K562 (cell line): ENCODE measurements around the gene ZNF609. TPM values are rescaled to one million over a fixed set of nuclear protein-coding genes. Genes with fewer than 3 reads are reported as not detected.

Experiments used
- EP400 ChIP-seq: fragments of 450-650 bp; IDR thresholded peaks from 2 replicates; pipeline ENCODE4 v1.6.1; 2017; ENCODE audit warnings: antibody characterized with exemption, mild to moderate bottlenecking, moderate library complexity
- FUS ChIP-seq: fragments of 200-400 bp; formaldehyde crosslinking; optimal IDR thresholded peaks from 2 replicates; pipeline ENCODE3; 2017; ENCODE audit warnings: low read depth, low read length
- KLF10 ChIP-seq: fragments of 250-450 bp; sonication (Bioruptor Pico); IDR thresholded peaks from 2 replicates; pipeline ENCODE4 v1.6.1; 2021; ENCODE audit warnings: matching md5 sums
- MAFG ChIP-seq: fragments of 450-650 bp; conservative IDR thresholded peaks from 2 replicates; pipeline ENCODE4 v1.6.1; 2016; ENCODE audit warnings: missing genetic modification characterization, missing compliant biosample characterization
- MCM5 ChIP-seq: fragments of 450-650 bp; IDR thresholded peaks from 2 replicates; pipeline ENCODE4 v1.6.1; 2016; ENCODE audit warnings: low read depth
- NCOA1 ChIP-seq: fragments of 450-650 bp; IDR thresholded peaks from 2 replicates; pipeline ENCODE4 v1.6.1; 2016; ENCODE audit warnings: low read depth
- NCOR1 ChIP-seq: fragments of 450-650 bp; IDR thresholded peaks from 2 replicates; pipeline ENCODE4 v1.6.1; 2016; ENCODE audit warnings: mild to moderate bottlenecking, moderate library complexity
- PHF20 ChIP-seq: fragments of 450-650 bp; IDR thresholded peaks from 2 replicates; pipeline ENCODE4 v1.6.1; 2018; ENCODE audit not compliant: partially characterized antibody
- POLR2AphosphoS2 ChIP-seq: IDR thresholded peaks from 2 replicates; pipeline ENCODE4 v1.6.1; 2012; ENCODE audit warnings: low read length, improper control_type of control experiment
- SMARCA4 ChIP-seq: fragments of 450-650 bp; IDR thresholded peaks from 2 replicates; pipeline ENCODE4 v1.6.1; 2016
- SOX6 ChIP-seq: fragments of 450-650 bp; IDR thresholded peaks from 2 replicates; pipeline ENCODE4 v1.6.1; 2014; ENCODE audit warnings: mild to moderate bottlenecking
- TBP ChIP-seq: optimal IDR thresholded peaks from 2 replicates; pipeline ENCODE3; 2011; ENCODE audit warnings: low read depth, low read length, improper control_type of control experiment
- XRCC3 ChIP-seq: fragments of 450-650 bp; IDR thresholded peaks from 2 replicates; pipeline ENCODE4 v1.6.1; 2017; ENCODE audit warnings: mild to moderate bottlenecking, moderate library complexity
- ZNF24 ChIP-seq: fragments of 450-650 bp; IDR thresholded peaks from 2 replicates; pipeline ENCODE4 v1.6.1; 2016
- ZNF263 ChIP-seq: sonication (generic); formaldehyde crosslinking; IDR thresholded peaks from 2 replicates; pipeline ENCODE4 v1.8.0; 2022; ENCODE audit warnings: mild to moderate bottlenecking, missing genetic modification reagents, borderline replicate concordance
- ZNF280B ChIP-seq: fragments of 250-450 bp; sonication (Bioruptor Pico); IDR thresholded peaks from 2 replicates; pipeline ENCODE4 v1.5.1; 2021; ENCODE audit warnings: mild to moderate bottlenecking
- ZNF318 ChIP-seq, 2 experiments: fragments of 450-650 bp; IDR thresholded peaks; 2 replicates each; pipeline ENCODE4 v1.6.1; 2016; ENCODE audit warnings: mild to moderate bottlenecking in 2 of 2, borderline replicate concordance in 1 of 2, low read depth in 1 of 2, moderate library complexity in 1 of 2
- ZNF384 ChIP-seq: IDR thresholded peaks from 2 replicates; pipeline ENCODE4 v1.6.1; 2012; ENCODE audit warnings: low read depth, low read length, improper control_type of control experiment
- polyA plus RNA-seq, 8 experiments: library from polyadenylated mRNA; depleted of rRNA in 4 of 8; stranded (reverse) in 5 of 8; unstranded in 3 of 8; fragments of >200 nt; fragmentation: Nextera tagmentation in 2 of 8; fragmentation: Illumina TruSeq in 1 of 8; extraction: Ambion mirVana in 2 of 8; extraction: Trizol in 1 of 8; gene quantifications; 2 replicates each; pipeline versions ENCODE4 v1.2.1 to v1.2.3, GENCODE V29; 2011 to 2014; ENCODE audit warnings: inconsistent platforms in 1 of 8, missing spikeins in 1 of 8
- total RNA-seq, 7 experiments: library from RNA; depleted of rRNA in 6 of 7; stranded (reverse); fragments of >200 nt in 6 of 7; fragmentation: Illumina TruSeq in 2 of 7; extraction: Trizol in 2 of 7; gene quantifications; 2 replicates each; pipeline versions ENCODE4 v1.2.1 to v1.2.3, GENCODE V29; 2011 to 2021; ENCODE audit warnings: low replicate concordance in 1 of 7
- TF ChIP-seq, protein P1 (sequence below): fragments of 250-450 bp; sonication (Bioruptor Pico); IDR thresholded peaks from 2 replicates; pipeline ENCODE4 v1.4.0; 2020

The ZNF609 gene
- total and polyA plus RNA-seq, 9 of the 15 experiments (the other 6 are each of a cell fraction or from before 2014, with no cell fraction given), result 3.0 to 38.7 (median 17.8) TPM

DNA sequence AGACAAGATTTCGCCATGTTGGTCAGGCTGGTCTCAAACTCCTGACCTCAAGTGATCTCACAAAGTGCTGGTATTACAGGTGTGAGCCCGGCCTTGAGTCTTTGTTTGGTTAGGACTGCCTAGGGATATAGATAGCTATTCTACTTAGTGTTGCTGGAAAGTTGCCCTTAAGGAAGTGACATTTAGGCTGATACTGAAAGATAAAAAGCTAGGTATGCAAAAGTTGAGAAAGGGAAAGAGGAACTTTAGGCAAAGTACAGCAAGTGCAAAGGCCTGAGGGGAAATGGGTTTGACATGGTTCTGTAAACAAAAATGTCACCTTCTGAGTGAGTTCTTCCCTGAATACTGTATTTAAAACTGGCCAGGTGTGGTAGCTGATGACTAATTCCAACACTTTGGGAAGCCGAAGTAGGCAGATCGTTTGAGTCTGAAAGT, 111.5 kb downstream of the ZNF609 start (continued):
- no peak for TF ChIP-seq ZNF280B (CRISPR knock-in tag)
- TF ChIP-seq MCM5, result no peak
- no peak for TF ChIP-seq POLR2AphosphoS2
- no peak for TF ChIP-seq ZNF263 (CRISPR knock-in tag)
- peak; percentile 68; the same call in 1 of the 2 replicates for TF ChIP-seq SMARCA4
- TF ChIP-seq KLF10 (CRISPR knock-in tag), result no peak
- no peak for TF ChIP-seq ZNF384
- no peak for TF ChIP-seq FUS
- no peak; the same call in 1 of the 2 replicates for TF ChIP-seq NCOR1
- TF ChIP-seq TBP, result no peak
- no peak for TF ChIP-seq XRCC3
- no peak for TF ChIP-seq EP400
- TF ChIP-seq MAFG (tag), result no peak
- TF ChIP-seq NCOA1, result no peak
- no peak for TF ChIP-seq PHF20
- TF ChIP-seq, protein P1, sequence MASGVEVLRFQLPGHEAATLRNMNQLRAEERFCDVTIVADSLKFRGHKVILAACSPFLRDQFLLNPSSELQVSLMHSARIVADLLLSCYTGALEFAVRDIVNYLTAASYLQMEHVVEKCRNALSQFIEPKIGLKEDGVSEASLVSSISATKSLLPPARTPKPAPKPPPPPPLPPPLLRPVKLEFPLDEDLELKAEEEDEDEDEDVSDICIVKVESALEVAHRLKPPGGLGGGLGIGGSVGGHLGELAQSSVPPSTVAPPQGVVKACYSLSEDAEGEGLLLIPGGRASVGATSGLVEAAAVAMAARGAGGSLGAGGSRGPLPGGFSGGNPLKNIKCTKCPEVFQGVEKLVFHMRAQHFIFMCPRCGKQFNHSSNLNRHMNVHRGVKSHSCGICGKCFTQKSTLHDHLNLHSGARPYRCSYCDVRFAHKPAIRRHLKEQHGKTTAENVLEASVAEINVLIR (CRISPR knock-in tag), result no peak
- TF ChIP-seq ZNF24, result no peak
- TF ChIP-seq SOX6, result peak; percentile 68
- TF ChIP-seq ZNF318 (IDR thresholded peaks at IDR 0.05; ENCODE audit: borderline replicate concordance in 1 of 2, low read depth in 1 of 2), result no peak
